HCT116 (cell line): ENCODE results near the gene PSMG3. TPM values are rescaled to one million over a fixed set of nuclear protein-coding genes. Genes with fewer than 3 reads are reported as not detected.

Experiments used
- ATAC-seq: fragments of 200-7000 bp; cut with Tn5 transposase; 2 replicates; pipeline ENCODE4 v1.9.1; 2020; ENCODE audit warnings: mild to moderate bottlenecking, moderate library complexity
- BruUV-seq: library from RNA; stranded (reverse); fragments of 400-500 nt; replicated peaks from 2 replicates; lab custom pipeline; 2021; lab: Mats Ljungman, UMichigan
- CTCF ChIA-PET: fragments of 300-600 bp; sonication (Branson Sonifier 250); formaldehyde crosslinking; loops from one replicate; lab custom pipeline; 2021; ENCODE audit warnings: antibody characterized with exemption; lab: Charles Lee
- POLR2A ChIA-PET: fragments of 300-600, 350-600 bp; sonication (Branson Sonifier 250); formaldehyde crosslinking; loops from one replicate; lab custom pipeline; 2021; ENCODE audit warnings: antibody characterized with exemption; lab: Charles Lee
- RAD21 ChIA-PET, 2 experiments: fragments of 300-600 bp; sonication (Branson Sonifier 250); formaldehyde crosslinking; loops; one replicate each; lab custom pipeline; 2023; ENCODE audit warnings: low total read pairs in 2 of 2; ENCODE audit not compliant: uncharacterized antibody in 2 of 2, unreplicated experiment in 2 of 2, low non-redundant PET in 1 of 2; lab: Charles Lee
- DNase-seq: peaks from one replicate; pipeline ENCODE4 v3.0.0-alpha.2; 2010; ENCODE audit warnings: low read depth, low spot score
- H2AFZ ChIP-seq: fragments of 200-600 bp; shearing (Covaris generic), sonication (generic); 2 replicates; pipeline ENCODE4 v1.6.1; 2017; ENCODE audit warnings: low read depth, mixed run types, mixed read lengths, antibody characterized with exemption, low read length; ENCODE audit not compliant: poor library complexity, severe bottlenecking
- H3K27ac ChIP-seq: 2 replicates; pipeline ENCODE4 v1.5.1; 2012; ENCODE audit warnings: low read depth, low read length
- H3K27me3 ChIP-seq: fragments of 200-600 bp; sonication (generic); 2 replicates; pipeline ENCODE4 v1.6.1; 2016; ENCODE audit warnings: mixed run types, low read length, mixed read lengths; ENCODE audit not compliant: insufficient read depth
- H3K36me3 ChIP-seq, 2 experiments: fragments of 200-500 bp in 1 of 2; fragments of 200-600 bp in 1 of 2; sonication (Bioruptor generic) in 1 of 2; sonication (generic) in 1 of 2; 2 replicates each; pipeline versions ENCODE4 v1.5.1 to v1.6.1; 2014 to 2016; ENCODE audit warnings: low read length in 2 of 2, inconsistent platforms in 1 of 2, mixed read lengths in 1 of 2, mixed run types in 1 of 2; ENCODE audit not compliant: insufficient read depth in 2 of 2, control insufficient read depth in 1 of 2
- H3K4me1 ChIP-seq, 2 experiments: fragments of 200-600 bp in 1 of 2; sonication (generic) in 1 of 2; 2 replicates each; pipeline versions ENCODE4 v1.5.1 to v1.6.1; 2012 to 2017; ENCODE audit warnings: low read length in 2 of 2, inconsistent platforms in 1 of 2, mild to moderate bottlenecking in 1 of 2, mixed read lengths in 1 of 2, mixed run types in 1 of 2, moderate library complexity in 1 of 2; ENCODE audit not compliant: insufficient read depth in 2 of 2, control insufficient read depth in 1 of 2
- H3K4me2 ChIP-seq: fragments of 200-600 bp; sonication (generic); 2 replicates; pipeline ENCODE4 v1.6.1; 2017; ENCODE audit warnings: mixed run types, low read length, mixed read lengths
- H3K4me3 ChIP-seq, 2 experiments: fragments of 200-600 bp in 1 of 2; sonication (generic) in 1 of 2; replicated peaks in 1 of 2; 2 replicates each; pipeline ENCODE4 v1.5.1; 2011 to 2016; ENCODE audit warnings: low read length in 2 of 2, control low read depth in 1 of 2, low read depth in 1 of 2, mild to moderate bottlenecking in 1 of 2, mixed read lengths in 1 of 2, mixed run types in 1 of 2
- H3K79me2 ChIP-seq: fragments of 200-600 bp; sonication (generic); 2 replicates; pipeline ENCODE4 v1.6.1; 2017; ENCODE audit warnings: mild to moderate bottlenecking, mixed run types, low read length, moderate library complexity, mixed read lengths; ENCODE audit not compliant: insufficient read depth
- H3K9ac ChIP-seq: fragments of 200-600 bp; sonication (generic); 2 replicates; pipeline ENCODE4 v1.6.1; 2016; ENCODE audit warnings: low read length, mixed read lengths
- H3K9me2 ChIP-seq: fragments of 200-600 bp; sonication (generic), shearing (Covaris generic); 2 replicates; pipeline ENCODE4 v1.6.1; 2017; ENCODE audit warnings: mixed run types, mild to moderate bottlenecking, moderate library complexity; ENCODE audit not compliant: insufficient read depth
- H3K9me3 ChIP-seq, 2 experiments: fragments of 200-500 bp in 1 of 2; fragments of 200-600 bp in 1 of 2; sonication (Bioruptor generic) in 1 of 2; sonication (generic) in 1 of 2; 2 replicates each; pipeline ENCODE4 v1.6.1; 2014 to 2017; ENCODE audit warnings: low read length in 2 of 2, mixed read lengths in 2 of 2, inconsistent platforms in 1 of 2, low read depth in 1 of 2, mild to moderate bottlenecking in 1 of 2, mixed run types in 1 of 2, moderate library complexity in 1 of 2; ENCODE audit not compliant: control insufficient read depth in 1 of 2, insufficient read depth in 1 of 2
- H4K20me1 ChIP-seq: fragments of 200-600 bp; sonication (generic), shearing (Covaris generic); 2 replicates; pipeline ENCODE4 v1.6.1; 2017; ENCODE audit warnings: mixed run types, mild to moderate bottlenecking, moderate library complexity; ENCODE audit not compliant: insufficient read depth
- CBX3 ChIP-seq: IDR thresholded peaks from 2 replicates; pipeline ENCODE4 v1.6.1; 2012; ENCODE audit warnings: low read depth
- FOSL1 ChIP-seq: IDR thresholded peaks from 2 replicates; pipeline ENCODE4 v1.6.1; 2012; ENCODE audit warnings: low read depth
- JUND ChIP-seq: IDR thresholded peaks from 2 replicates; pipeline ENCODE4 v1.6.1; 2012
- POLR2AphosphoS5 ChIP-seq: IDR thresholded peaks from 2 replicates; pipeline ENCODE4 v1.6.1; 2011; ENCODE audit warnings: mild to moderate bottlenecking, low read depth, low read length, moderate library complexity
- SP1 ChIP-seq: IDR thresholded peaks from 2 replicates; pipeline ENCODE4 v1.6.1; 2012; ENCODE audit warnings: low read depth
- TCF7L2 ChIP-seq: IDR thresholded peaks from 2 replicates; pipeline ENCODE4 v1.7.0; 2011; ENCODE audit warnings: borderline replicate concordance, inconsistent platforms; ENCODE audit not compliant: insufficient read depth, insufficient read length; ENCODE audit errors: extremely low read depth
- ZNF274 ChIP-seq: fragments of 200-500 bp; sonication (Bioruptor generic); IDR thresholded peaks from 2 replicates; pipeline ENCODE4 v1.6.1; 2014; ENCODE audit warnings: mild to moderate bottlenecking, low read depth, low read length, inconsistent platforms
- intact Hi-C: fragments of 100-400 bp; cut with micrococcal nuclease; formaldehyde crosslinking; loops from 2 replicates; pipeline ENCODE4 v1.10.0; 2022
- total RNA-seq: library from RNA; stranded (reverse); gene quantifications from one replicate; pipeline ENCODE4 v1.2.1, GENCODE V29; 2021; ENCODE audit not compliant: unreplicated experiment
- TF ChIP-seq, protein P1 (sequence below): IDR thresholded peaks from 2 replicates; pipeline ENCODE4 v1.6.1; 2012

The PSMG3 gene
- total RNA-seq, 1 experiment from 2014 or later = 60.9 TPM

DNA sequence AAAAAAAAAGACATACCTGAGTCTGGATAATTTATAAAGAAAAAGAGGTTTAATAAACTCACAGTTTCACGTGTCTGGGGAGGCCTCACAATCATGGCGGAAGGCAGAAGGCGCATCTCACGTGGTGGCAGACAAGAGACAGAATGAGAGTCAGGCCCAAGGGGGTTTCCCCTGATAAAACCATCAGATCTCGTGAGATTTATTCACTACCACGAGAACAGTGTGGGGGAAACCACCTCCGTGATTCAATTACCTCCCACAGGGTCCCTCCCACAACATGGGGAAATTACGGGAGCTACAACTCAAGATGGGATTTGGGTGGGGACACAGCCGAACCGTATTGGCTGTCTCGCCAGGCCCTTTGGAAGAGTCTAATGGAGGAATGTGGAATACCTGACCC, 48.4 kb downstream of the PSMG3 start:
- RAD21 ChIA-PET = no interaction called here
- Histone ChIP-seq H3K9me3 (peaks cover 3% of the 10 kb centered on the region in 2 experiments; a peak in 1 of 4 replicates), H2AFZ (no peak overlapping the region), H3K27ac (no peak overlapping the region), H3K4me2 (no peak overlapping the region), H3K9ac (no peak overlapping the region), H3K36me3 (no peaks in the 10 kb centered on the region), H3K4me3 (no peak overlapping the region), H3K4me1 (peaks cover 16 to 27% of the 10 kb centered on the region in 2 experiments), H4K20me1 (no peaks in the 10 kb centered on the region), H3K9me2 (no peaks in the 10 kb centered on the region), H3K79me2 (no peaks in the 10 kb centered on the region), H3K27me3 (no peaks in the 10 kb centered on the region)
- CTCF ChIA-PET = no interaction called here
- DNase-seq = no peak
- BruUV-seq = no TSS peak
- intact Hi-C loops = no loop called here
- TF ChIP-seq TCF7L2 = no peak
- no peak for ATAC-seq
- POLR2A ChIA-PET = no interaction called here

DNA sequence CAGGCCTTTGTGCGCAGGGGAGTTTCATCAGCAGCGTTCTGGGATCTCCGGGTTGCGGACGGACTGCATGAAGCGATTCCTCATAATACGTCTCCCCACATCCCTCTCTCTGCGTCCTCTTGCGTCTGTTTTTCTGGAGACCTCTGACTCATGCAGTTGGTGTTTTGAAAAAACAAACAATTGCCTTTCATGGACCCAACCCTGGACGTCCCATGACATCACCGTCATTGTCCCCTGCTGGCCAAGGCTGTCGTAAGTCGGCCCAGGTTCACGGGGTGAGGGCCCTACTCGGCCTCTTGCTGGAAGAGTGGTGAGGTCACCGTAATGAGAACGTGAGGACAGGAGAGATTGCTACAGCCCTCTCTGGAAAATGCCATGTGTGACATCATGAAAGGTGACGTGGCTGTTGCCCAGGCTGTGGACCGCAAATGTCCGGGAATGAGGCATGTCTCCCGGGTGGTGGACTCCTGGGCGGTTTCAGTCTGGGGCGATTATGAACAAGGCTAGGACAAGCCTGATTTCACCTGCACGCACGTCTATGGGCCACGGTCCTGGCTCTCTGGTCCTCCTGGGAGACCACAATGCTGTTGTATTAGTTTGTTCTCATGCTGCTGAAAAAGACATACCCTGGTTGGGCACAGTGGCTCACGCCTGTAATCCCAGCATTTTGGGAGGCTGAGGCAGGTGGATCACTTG, 49.1 kb downstream of the PSMG3 start:
- intact Hi-C loops = no loop called here
- Histone ChIP-seq H2AFZ (peak overlapping the region; percentile 13), H3K36me3 (no peaks in the 10 kb centered on the region), H3K79me2 (no peaks in the 10 kb centered on the region), H4K20me1 (no peaks in the 10 kb centered on the region), H3K4me2 (peak overlapping the region; percentile 56), H3K4me1 (peaks cover 12 to 22% of the 10 kb centered on the region in 2 experiments), H3K9me3 (peaks cover 3% of the 10 kb centered on the region in 2 experiments; a peak in 1 of 4 replicates), H3K27me3 (no peaks in the 10 kb centered on the region), H3K4me3 (0 out of 4 replicates have a peak overlapping the region, but pooled peaks of 1 of the 2 experiments have one; percentile 0), H3K9ac (peak overlapping the region; percentile 28), H3K27ac (peak overlapping the region; percentile 13; the same call in 1 of the 2 replicates), H3K9me2 (no peaks in the 10 kb centered on the region)
- ChIA-PET POLR2A (no interaction called here), CTCF (no interaction called here), RAD21 (no interaction called here)
- ATAC-seq (peak; percentile 87), DNase-seq (peak; percentile 80)
- no TSS peak for BruUV-seq
- TF ChIP-seq, protein P1, sequence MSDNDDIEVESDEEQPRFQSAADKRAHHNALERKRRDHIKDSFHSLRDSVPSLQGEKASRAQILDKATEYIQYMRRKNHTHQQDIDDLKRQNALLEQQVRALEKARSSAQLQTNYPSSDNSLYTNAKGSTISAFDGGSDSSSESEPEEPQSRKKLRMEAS = 0 out of 2 replicates have a peak, but pooled peaks have one; percentile 41
- peak; percentile 29; the same call in 1 of the 2 replicates for TF ChIP-seq SP1
- TF ChIP-seq CBX3 = peak; percentile 32; the same call in 1 of the 2 replicates
- no peak for TF ChIP-seq POLR2AphosphoS5
- TF ChIP-seq JUND = peak; percentile 60; the same call in 1 of the 2 replicates
- TF ChIP-seq ZNF274 = no peak
- TF ChIP-seq FOSL1 = 0 out of 2 replicates have a peak, but pooled peaks have one; percentile 43
